Measurements from ENCODE around the gene ADK.

Gene ADK

DNA sequence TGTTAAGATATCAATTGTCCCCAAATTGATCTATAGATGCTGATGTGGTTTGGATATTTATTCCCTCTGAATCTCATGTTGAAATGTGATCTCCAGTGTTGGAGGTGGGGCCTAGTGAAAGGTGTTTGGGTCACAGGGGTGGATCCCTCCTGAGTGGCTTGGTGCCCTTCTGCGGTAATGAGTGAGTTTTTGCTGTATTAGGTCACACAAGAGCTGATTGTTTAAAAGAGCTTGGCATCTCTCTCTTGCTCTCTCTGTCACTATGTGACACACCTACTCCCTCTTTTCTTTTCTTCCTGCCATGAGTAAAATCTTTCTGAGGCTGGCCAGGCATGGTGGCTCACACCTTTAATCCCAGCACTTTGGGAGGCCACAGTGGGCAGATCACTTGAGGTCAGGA, 577.2 kb downstream of the ADK start:
- no peaks in the 10 kb centered on the region for H4K20me1 ChIP-seq (ENCODE audit: insufficient read depth)
- H3K36me3 ChIP-seq (ENCODE audit: insufficient read depth), result no peaks in the 10 kb centered on the region

DNA sequence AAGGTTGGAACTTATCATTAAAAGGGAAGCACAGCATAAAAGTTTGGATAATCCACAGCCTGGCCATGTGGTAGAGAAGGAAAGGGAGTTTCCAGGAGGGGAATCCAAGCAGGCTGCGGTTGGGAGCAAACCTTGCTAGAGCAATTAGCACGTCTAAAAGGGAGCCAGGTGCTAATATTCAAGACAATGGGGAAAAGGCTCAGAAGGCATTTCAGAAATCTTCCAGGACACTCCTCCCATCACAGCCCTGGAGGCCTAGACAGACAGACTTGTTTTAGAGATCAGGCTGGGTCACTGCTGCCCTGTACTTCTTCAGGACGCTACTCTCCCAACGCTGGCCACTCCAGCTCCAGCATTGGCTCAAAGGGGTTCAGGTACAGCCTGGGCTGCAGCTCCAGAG, 579.2 kb downstream of the ADK start:
- TF ChIP-seq, protein P1, sequence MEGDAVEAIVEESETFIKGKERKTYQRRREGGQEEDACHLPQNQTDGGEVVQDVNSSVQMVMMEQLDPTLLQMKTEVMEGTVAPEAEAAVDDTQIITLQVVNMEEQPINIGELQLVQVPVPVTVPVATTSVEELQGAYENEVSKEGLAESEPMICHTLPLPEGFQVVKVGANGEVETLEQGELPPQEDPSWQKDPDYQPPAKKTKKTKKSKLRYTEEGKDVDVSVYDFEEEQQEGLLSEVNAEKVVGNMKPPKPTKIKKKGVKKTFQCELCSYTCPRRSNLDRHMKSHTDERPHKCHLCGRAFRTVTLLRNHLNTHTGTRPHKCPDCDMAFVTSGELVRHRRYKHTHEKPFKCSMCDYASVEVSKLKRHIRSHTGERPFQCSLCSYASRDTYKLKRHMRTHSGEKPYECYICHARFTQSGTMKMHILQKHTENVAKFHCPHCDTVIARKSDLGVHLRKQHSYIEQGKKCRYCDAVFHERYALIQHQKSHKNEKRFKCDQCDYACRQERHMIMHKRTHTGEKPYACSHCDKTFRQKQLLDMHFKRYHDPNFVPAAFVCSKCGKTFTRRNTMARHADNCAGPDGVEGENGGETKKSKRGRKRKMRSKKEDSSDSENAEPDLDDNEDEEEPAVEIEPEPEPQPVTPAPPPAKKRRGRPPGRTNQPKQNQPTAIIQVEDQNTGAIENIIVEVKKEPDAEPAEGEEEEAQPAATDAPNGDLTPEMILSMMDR (conservative IDR thresholded peaks at IDR 0.05; ENCODE audit: low read depth, low read length), result no peak
- Histone ChIP-seq H3K79me2 (ENCODE audit: insufficient read depth, low read depth) (no peaks in the 10 kb centered on the region), H3K27me3 (ENCODE audit: insufficient read depth, low read depth) (no peaks in the 10 kb centered on the region), H3K4me3 (IDR thresholded peaks at IDR 0.05; ENCODE audit: insufficient read depth, low read depth, low read length) (no peak overlapping the region), H2AFZ (ENCODE audit: low read depth) (no peak overlapping the region), H3K9ac (no peak overlapping the region), H3K4me1 (ENCODE audit: low read depth, poor library complexity, severe bottlenecking) (no peaks in the 10 kb centered on the region), H4K20me1 (ENCODE audit: insufficient read depth) (no peaks in the 10 kb centered on the region), H3K27ac (no peak overlapping the region), H3K36me3 (ENCODE audit: insufficient read depth) (no peaks in the 10 kb centered on the region), H3K4me2 (no peak overlapping the region)

More for the DNA sequence above, 577.2 kb downstream of the ADK start:
- TF ChIP-seq, protein P1 (conservative IDR thresholded peaks at IDR 0.05; ENCODE audit: low read depth, low read length), result no peak
- Histone ChIP-seq H3K4me3 (IDR thresholded peaks at IDR 0.05; ENCODE audit: insufficient read depth, low read depth, low read length) (no peak overlapping the region), H3K27ac (no peak overlapping the region), H3K27me3 (ENCODE audit: insufficient read depth, low read depth) (no peaks in the 10 kb centered on the region), H3K4me1 (ENCODE audit: low read depth, poor library complexity, severe bottlenecking) (no peaks in the 10 kb centered on the region), H3K79me2 (ENCODE audit: insufficient read depth, low read depth) (no peaks in the 10 kb centered on the region), H3K9ac (no peak overlapping the region), H3K4me2 (no peak overlapping the region), H2AFZ (ENCODE audit: low read depth) (no peak overlapping the region)

DNA sequence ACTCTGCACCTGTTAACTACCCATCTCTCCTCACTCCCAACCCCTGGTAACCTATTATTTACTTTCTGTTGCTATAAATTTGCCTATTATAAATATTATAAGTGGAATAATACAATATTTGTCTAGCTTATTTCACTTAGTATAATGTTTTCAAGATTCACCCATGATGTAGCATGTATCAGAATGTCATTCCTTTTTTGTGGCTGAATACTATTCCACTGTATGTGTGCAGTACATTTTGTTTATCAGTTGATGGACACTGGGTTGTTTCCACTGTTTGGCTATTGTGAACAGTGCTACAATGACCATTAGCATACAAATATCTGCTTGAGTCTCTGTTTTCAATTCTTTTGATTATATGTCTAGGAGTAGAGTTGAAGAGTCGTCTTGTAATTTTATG, 582.6 kb downstream of the ADK start:
- H3K9ac ChIP-seq, result no peak overlapping the region
- no peaks in the 10 kb centered on the region for H4K20me1 ChIP-seq (ENCODE audit: insufficient read depth)
- no peaks in the 10 kb centered on the region for H3K27me3 ChIP-seq (ENCODE audit: insufficient read depth, low read depth)
- TF ChIP-seq, protein P1 (conservative IDR thresholded peaks at IDR 0.05; ENCODE audit: low read depth, low read length), result no peak
- no peak overlapping the region for H3K27ac ChIP-seq
- no peak overlapping the region for H3K4me2 ChIP-seq
- no peaks in the 10 kb centered on the region for H3K4me1 ChIP-seq (ENCODE audit: low read depth, poor library complexity, severe bottlenecking)
- no peaks in the 10 kb centered on the region for H3K79me2 ChIP-seq (ENCODE audit: insufficient read depth, low read depth)
- no peaks in the 10 kb centered on the region for H3K36me3 ChIP-seq (ENCODE audit: insufficient read depth)
- H2AFZ ChIP-seq (ENCODE audit: low read depth), result no peak overlapping the region
- no peak overlapping the region for H3K4me3 ChIP-seq (IDR thresholded peaks at IDR 0.05; ENCODE audit: insufficient read depth, low read depth, low read length)

DNA sequence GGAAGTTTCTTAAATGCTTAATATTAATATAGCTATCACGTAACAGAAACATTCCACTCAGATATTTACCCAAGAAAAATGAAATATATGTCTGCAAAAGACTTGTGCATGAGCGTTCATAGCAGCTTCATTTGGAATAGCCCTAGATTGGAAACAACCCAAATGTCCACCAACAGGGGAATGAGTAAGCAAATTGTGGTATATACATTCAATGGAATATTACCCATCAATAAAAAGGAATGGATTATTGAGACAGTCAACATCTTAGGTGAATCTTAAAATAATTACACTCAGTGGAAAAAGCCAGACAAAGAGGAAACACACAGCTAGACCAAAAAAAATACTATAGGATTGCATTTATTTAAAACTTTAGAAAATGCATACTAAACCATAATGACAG, 585.0 kb downstream of the ADK start:
- Histone ChIP-seq H2AFZ (ENCODE audit: low read depth) (no peak overlapping the region), H3K79me2 (ENCODE audit: insufficient read depth, low read depth) (no peaks in the 10 kb centered on the region), H3K4me1 (ENCODE audit: low read depth, poor library complexity, severe bottlenecking) (no peaks in the 10 kb centered on the region), H3K27me3 (ENCODE audit: insufficient read depth, low read depth) (no peaks in the 10 kb centered on the region), H3K36me3 (ENCODE audit: insufficient read depth) (no peaks in the 10 kb centered on the region), H3K4me2 (no peak overlapping the region), H4K20me1 (ENCODE audit: insufficient read depth) (no peaks in the 10 kb centered on the region), H3K27ac (no peak overlapping the region), H3K4me3 (IDR thresholded peaks at IDR 0.05; ENCODE audit: insufficient read depth, low read depth, low read length) (no peak overlapping the region), H3K9ac (no peak overlapping the region)
- TF ChIP-seq, protein P1 (conservative IDR thresholded peaks at IDR 0.05; ENCODE audit: low read depth, low read length), result no peak
